ENCODE results near the gene CSNK1A1.

- TF ChIP-seq MXI1 (conservative IDR thresholded peaks at IDR 0.05; ENCODE audit: poor library complexity, severe bottlenecking) (no peak), CTCF (IDR thresholded peaks at IDR 0.05; ENCODE audit: poor library complexity, severe bottlenecking) (no peak), EP300 (conservative IDR thresholded peaks at IDR 0.05; ENCODE audit: poor library complexity, severe bottlenecking) (no peak), EZH2 (IDR thresholded peaks at IDR 0.05; ENCODE audit: borderline replicate concordance, insufficient read depth, low read length, poor library complexity, severe bottlenecking) (no peak)
These were observed 57.9 kb downstream of the CSNK1A1 start for GRCh38 chr5:149493316-149493715.
